Stomach (tissue), 4 donors: ENCODE results near the gene CAMK2B.

Experiments
- CTCF ChIP-seq, 7 experiments: fragments of 450-650 bp in 4 of 7; fragments of 200-600 bp in 3 of 7; sonication (generic) in 3 of 7; IDR thresholded peaks; one replicate each; pipeline ENCODE4 v1.5.1; 2016 to 2019; ENCODE audit warnings: antibody characterized with exemption in 7 of 7, control low read depth in 2 of 7, mild to moderate bottlenecking in 1 of 7
- EP300 ChIP-seq: sonication (generic); formaldehyde crosslinking; IDR thresholded peaks from one replicate; pipeline ENCODE4 v1.6.1; 2017; ENCODE audit warnings: antibody characterized with exemption
- POLR2A ChIP-seq, 4 donors: fragments of 450-650 bp; IDR thresholded peaks; one replicate each; pipeline ENCODE4 v1.6.1; 2016; ENCODE audit warnings: antibody characterized with exemption in 4 of 4, control low read depth in 2 of 4, mild to moderate bottlenecking in 1 of 4, moderate library complexity in 1 of 4

GRCh38 chr7:44196450-44196872 is 128.9 kb downstream of the CAMK2B start:
- TF ChIP-seq CTCF (IDR thresholded peaks at IDR 0.05) = peak in 5 of 7 experiments; percentile 17 to 59 (median 49)
- TF ChIP-seq POLR2A (IDR thresholded peaks at IDR 0.05) = no peak
- no peak for TF ChIP-seq EP300
